GM19452 (cell line): ENCODE data around the gene SFR1.
"Not testable (repeated sequence)": the region's sequence is repeated elsewhere in the genome, so short reads cannot be mapped to it uniquely, and the experiment has no call there.

ENCODE experiments used
- ATAC-seq: cut with Tn5 transposase; IDR thresholded peaks from one replicate; pipeline ENCODE4 v1.9.1; 2021; ENCODE audit not compliant: unreplicated experiment

The SFR1 gene

DNA sequence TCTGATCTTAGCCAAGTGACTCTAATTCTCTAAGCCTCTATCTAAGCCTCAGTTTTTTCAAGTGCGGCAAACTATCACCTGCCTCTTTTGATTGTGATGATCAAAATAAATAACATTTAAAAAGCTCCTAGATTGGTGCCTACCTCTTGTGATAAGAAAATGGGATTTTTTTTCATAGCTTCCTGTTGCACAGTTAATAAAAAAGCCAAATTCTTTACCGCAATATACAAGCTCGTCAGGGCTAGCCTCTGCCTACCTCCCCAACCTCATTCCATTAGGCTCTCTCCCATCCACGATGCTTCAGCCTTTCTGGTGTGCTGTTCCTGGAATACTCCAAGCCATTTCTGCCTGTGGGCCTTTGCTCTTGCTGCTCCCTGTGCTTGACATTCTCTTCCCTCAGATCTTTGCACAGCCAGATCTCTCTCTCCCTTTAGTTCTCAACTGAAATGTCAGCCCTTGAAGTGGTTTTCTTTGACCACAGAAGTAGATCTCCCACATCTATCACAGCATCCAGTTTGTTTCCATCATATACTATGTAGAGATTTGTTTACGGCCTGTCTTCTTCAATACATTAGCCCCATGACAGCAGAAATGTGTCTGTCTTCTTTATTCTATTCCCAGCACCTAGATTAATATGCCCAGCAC is 48.8 kb downstream of the SFR1 start:
- ATAC-seq, result no peak

GRCh38 chr10:104174136-104174535 is 52.2 kb downstream of the SFR1 start:
- ATAC-seq, result not testable (repeated sequence)
